Measurements from ENCODE around the gene GRK3.

The GRK3 gene

DNA sequence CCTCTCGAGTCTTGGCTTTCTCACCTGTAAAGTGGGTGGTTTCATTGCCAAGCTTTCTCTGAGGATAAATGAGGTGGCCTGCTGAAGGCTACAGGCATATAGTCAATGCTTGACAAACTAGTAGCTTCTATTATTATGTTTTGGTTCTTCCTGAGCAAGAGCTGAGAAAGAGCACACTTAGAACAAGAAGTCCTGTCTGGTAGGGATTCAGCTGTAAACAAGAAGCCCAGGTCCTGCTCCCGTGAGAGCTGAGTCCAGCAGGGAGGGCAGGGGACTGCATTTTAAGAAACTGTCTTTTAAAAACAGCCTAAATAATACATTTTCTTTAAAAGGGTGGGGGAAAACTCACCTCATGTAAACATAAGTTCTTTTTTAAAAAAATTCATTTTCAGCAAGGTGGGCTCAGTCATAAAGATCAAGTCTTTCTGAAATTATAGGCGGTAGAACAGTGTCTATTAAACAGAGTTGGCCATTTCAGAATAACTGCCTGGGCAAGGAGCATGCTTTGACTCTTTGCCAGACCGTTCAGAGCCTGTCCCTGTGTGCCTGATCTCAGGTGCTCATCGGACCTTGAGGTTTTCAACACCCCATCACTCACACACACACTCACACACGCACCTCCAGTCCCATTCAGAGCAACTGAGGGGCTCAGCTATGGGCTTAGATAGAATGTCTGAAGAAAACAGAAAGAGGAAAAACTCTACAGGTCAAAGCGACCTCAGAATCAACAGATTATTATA lies 148.4 kb downstream of the GRK3 start:
- H3K4me1 ChIP-seq (ENCODE audit: control insufficient read depth in 2 of 2, insufficient read depth in 1 of 2, low read depth in 1 of 2, low read length in 2 of 2): peaks cover 3 to 5% of the 10 kb centered on the region in 2 donors
- no peak overlapping the region for H2AFZ ChIP-seq (ENCODE audit: low read length)
- peaks cover 8 to 55% of the 10 kb centered on the region in 2 donors for H3K36me3 ChIP-seq (replicated peaks in 1 of 2; ENCODE audit: control insufficient read depth in 2 of 2, insufficient read depth in 2 of 2, low read length in 2 of 2)
- no peak for DNase-seq (ENCODE audit: low spot score)
- WGBS, 2 donors (ENCODE audit: extremely low coverage in 2 of 2, insufficient read length in 2 of 2, insufficient replicate concordance in 1 of 2): no CpG with 5 or more reads among the region's 7 CpGs
- peaks cover 0 to 1% of the 10 kb centered on the region in 2 donors for H3K9me3 ChIP-seq (replicated peaks in 1 of 2; ENCODE audit: control insufficient read depth in 2 of 2, insufficient read depth in 1 of 2, low read depth in 1 of 2, low read length in 2 of 2)
- no peak overlapping the region for H4K8ac ChIP-seq (ENCODE audit: low read depth, low read length)
- no peak overlapping the region for H3K23ac ChIP-seq (ENCODE audit: low read depth, low read length, poor library complexity)
- no peak overlapping the region for H2BK120ac ChIP-seq (ENCODE audit: low read depth, low read length)
- H3K4ac ChIP-seq (ENCODE audit: low read length): no peak overlapping the region
- no peak overlapping the region for H2AK5ac ChIP-seq (ENCODE audit: low read depth, low read length)
- no peak overlapping the region for H2BK12ac ChIP-seq (ENCODE audit: low read length)
- H3K79me1 ChIP-seq (ENCODE audit: low read depth, low read length): peaks cover 2% of the 10 kb centered on the region
- H2BK15ac ChIP-seq (ENCODE audit: low read length): no peak overlapping the region
- no peak overlapping the region for H3K27ac ChIP-seq (replicated peaks; ENCODE audit: low read length)
- no peak overlapping the region for H2BK5ac ChIP-seq (ENCODE audit: low read length)
- H3K18ac ChIP-seq (ENCODE audit: low read length): no peak overlapping the region
- no peak overlapping the region for H3K4me2 ChIP-seq (ENCODE audit: insufficient read depth, low read length, poor library complexity, severe bottlenecking)
- H3K4me3 ChIP-seq (ENCODE audit: low read length in 2 of 2): no peak overlapping the region
- no peak overlapping the region for H4K91ac ChIP-seq (ENCODE audit: low read depth, low read length, poor library complexity)
- H3K27me3 ChIP-seq (ENCODE audit: control insufficient read depth in 3 of 3, insufficient read depth in 3 of 3, low read depth in 1 of 3, low read length in 3 of 3): no peaks in the 10 kb centered on the region
- no peak overlapping the region for H3K14ac ChIP-seq (ENCODE audit: low read length)
- no peak overlapping the region for H3K9ac ChIP-seq (ENCODE audit: low read depth, low read length, poor library complexity)

DNA sequence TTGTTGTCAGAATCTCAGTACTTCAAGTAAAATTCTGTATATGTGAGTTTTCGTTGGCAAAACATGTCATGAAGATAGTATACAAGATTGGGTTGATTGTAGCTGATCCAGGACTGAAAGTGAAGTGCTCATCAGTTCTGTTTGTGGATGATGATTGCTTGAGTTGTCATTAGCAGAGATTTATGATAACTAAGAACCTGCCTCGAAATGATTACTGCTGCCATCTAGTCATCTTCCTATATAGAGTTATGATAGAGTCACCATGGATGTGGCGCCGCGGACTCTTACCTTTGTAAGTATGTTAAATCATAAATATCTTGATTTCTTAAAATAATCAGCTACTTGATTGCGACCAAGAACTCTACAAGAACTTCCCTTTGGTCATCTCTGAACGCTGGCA lies 149.6 kb downstream of the GRK3 start:
- no peak overlapping the region for H4K91ac ChIP-seq (ENCODE audit: low read depth, low read length, poor library complexity)
- H3K4me1 ChIP-seq (ENCODE audit: control insufficient read depth in 2 of 2, insufficient read depth in 1 of 2, low read depth in 1 of 2, low read length in 2 of 2): peaks cover 3 to 5% of the 10 kb centered on the region in 2 donors
- no peak overlapping the region for H3K4me3 ChIP-seq (ENCODE audit: low read length in 2 of 2)
- no CpG with 5 or more reads among the region's 7 CpGs for WGBS, 2 donors (ENCODE audit: extremely low coverage in 2 of 2, insufficient read length in 2 of 2, insufficient replicate concordance in 1 of 2)
- no peak for DNase-seq (ENCODE audit: low spot score)
- peaks cover 0 to 1% of the 10 kb centered on the region in 2 donors for H3K9me3 ChIP-seq (replicated peaks in 1 of 2; ENCODE audit: control insufficient read depth in 2 of 2, insufficient read depth in 1 of 2, low read depth in 1 of 2, low read length in 2 of 2)
- no peak overlapping the region for H2BK12ac ChIP-seq (ENCODE audit: low read length)
- no peak overlapping the region for H3K27ac ChIP-seq (replicated peaks; ENCODE audit: low read length)
- H2AFZ ChIP-seq (ENCODE audit: low read length): no peak overlapping the region
- H4K8ac ChIP-seq (ENCODE audit: low read depth, low read length): no peak overlapping the region
- H2BK15ac ChIP-seq (ENCODE audit: low read length): no peak overlapping the region
- H2AK5ac ChIP-seq (ENCODE audit: low read depth, low read length): no peak overlapping the region
- H3K4ac ChIP-seq (ENCODE audit: low read length): no peak overlapping the region
- no peaks in the 10 kb centered on the region for H3K27me3 ChIP-seq (ENCODE audit: control insufficient read depth in 3 of 3, insufficient read depth in 3 of 3, low read depth in 1 of 3, low read length in 3 of 3)
- H3K14ac ChIP-seq (ENCODE audit: low read length): no peak overlapping the region
- no peak overlapping the region for H3K23ac ChIP-seq (ENCODE audit: low read depth, low read length, poor library complexity)
- peaks cover 8 to 63% of the 10 kb centered on the region in 2 donors for H3K36me3 ChIP-seq (replicated peaks in 1 of 2; ENCODE audit: control insufficient read depth in 2 of 2, insufficient read depth in 2 of 2, low read length in 2 of 2)
- H2BK120ac ChIP-seq (ENCODE audit: low read depth, low read length): no peak overlapping the region
- H3K79me1 ChIP-seq (ENCODE audit: low read depth, low read length): no peaks in the 10 kb centered on the region
- H3K18ac ChIP-seq (ENCODE audit: low read length): no peak overlapping the region
- no peak overlapping the region for H3K4me2 ChIP-seq (ENCODE audit: insufficient read depth, low read length, poor library complexity, severe bottlenecking)
- no peak overlapping the region for H3K9ac ChIP-seq (ENCODE audit: low read depth, low read length, poor library complexity)
- no peak overlapping the region for H2BK5ac ChIP-seq (ENCODE audit: low read length)

GRCh38 chr22:25714739-25715138 lies 150.3 kb downstream of the GRK3 start:
- no peak overlapping the region for H3K4ac ChIP-seq (ENCODE audit: low read length)
- no peak overlapping the region for H2BK120ac ChIP-seq (ENCODE audit: low read depth, low read length)
- H3K4me3 ChIP-seq (ENCODE audit: low read length in 2 of 2): no peak overlapping the region
- H3K36me3 ChIP-seq (replicated peaks in 1 of 2; ENCODE audit: control insufficient read depth in 2 of 2, insufficient read depth in 2 of 2, low read length in 2 of 2): peaks cover 8 to 63% of the 10 kb centered on the region in 2 donors
- no peak overlapping the region for H2BK5ac ChIP-seq (ENCODE audit: low read length)
- no peak overlapping the region for H2AK5ac ChIP-seq (ENCODE audit: low read depth, low read length)
- no peak overlapping the region for H3K27ac ChIP-seq (replicated peaks; ENCODE audit: low read length)
- DNase-seq (ENCODE audit: low spot score): no peak
- no peak overlapping the region for H2AFZ ChIP-seq (ENCODE audit: low read length)
- H3K23ac ChIP-seq (ENCODE audit: low read depth, low read length, poor library complexity): no peak overlapping the region
- no peaks in the 10 kb centered on the region for H3K79me1 ChIP-seq (ENCODE audit: low read depth, low read length)
- no peak overlapping the region for H3K18ac ChIP-seq (ENCODE audit: low read length)
- no peak overlapping the region for H2BK15ac ChIP-seq (ENCODE audit: low read length)
- WGBS, 2 donors (ENCODE audit: extremely low coverage in 2 of 2, insufficient read length in 2 of 2, insufficient replicate concordance in 1 of 2): no CpG with 5 or more reads among the region's 6 CpGs
- no peak overlapping the region for H4K8ac ChIP-seq (ENCODE audit: low read depth, low read length)
- H3K9ac ChIP-seq (ENCODE audit: low read depth, low read length, poor library complexity): no peak overlapping the region
- no peaks in the 10 kb centered on the region for H3K27me3 ChIP-seq (ENCODE audit: control insufficient read depth in 3 of 3, insufficient read depth in 3 of 3, low read depth in 1 of 3, low read length in 3 of 3)
- H4K91ac ChIP-seq (ENCODE audit: low read depth, low read length, poor library complexity): no peak overlapping the region
- peaks cover 3 to 5% of the 10 kb centered on the region in 2 donors for H3K4me1 ChIP-seq (ENCODE audit: control insufficient read depth in 2 of 2, insufficient read depth in 1 of 2, low read depth in 1 of 2, low read length in 2 of 2)
- H2BK12ac ChIP-seq (ENCODE audit: low read length): no peak overlapping the region
- H3K4me2 ChIP-seq (ENCODE audit: insufficient read depth, low read length, poor library complexity, severe bottlenecking): no peak overlapping the region
- no peak overlapping the region for H3K14ac ChIP-seq (ENCODE audit: low read length)
- peaks cover 0 to 1% of the 10 kb centered on the region in 2 donors for H3K9me3 ChIP-seq (replicated peaks in 1 of 2; ENCODE audit: control insufficient read depth in 2 of 2, insufficient read depth in 1 of 2, low read depth in 1 of 2, low read length in 2 of 2)

- WGBS, 2 donors (ENCODE audit: extremely low coverage in 2 of 2, insufficient read length in 2 of 2, insufficient replicate concordance in 1 of 2): no CpG with 5 or more reads among the region's 10 CpGs
- no peak for DNase-seq (ENCODE audit: low spot score)
- H3K36me3 ChIP-seq (replicated peaks in 1 of 2; ENCODE audit: control insufficient read depth in 2 of 2, insufficient read depth in 2 of 2, low read length in 2 of 2): peaks cover 8 to 53% of the 10 kb centered on the region in 2 donors
Observed at GRCh38 chr22:25716637-25717036, 152.2 kb downstream of the GRK3 start.

More at GRCh38 chr22:25716637-25717036, 152.2 kb downstream of the GRK3 start:
- Histone ChIP-seq H3K14ac (ENCODE audit: low read length) (no peak overlapping the region), H2BK12ac (ENCODE audit: low read length) (no peak overlapping the region), H3K4ac (ENCODE audit: low read length) (no peak overlapping the region), H3K4me2 (ENCODE audit: insufficient read depth, low read length, poor library complexity, severe bottlenecking) (no peak overlapping the region), H2AFZ (ENCODE audit: low read length) (no peak overlapping the region), H3K23ac (ENCODE audit: low read depth, low read length, poor library complexity) (no peak overlapping the region), H3K4me1 (ENCODE audit: control insufficient read depth in 2 of 2, insufficient read depth in 1 of 2, low read depth in 1 of 2, low read length in 2 of 2) (peaks cover 0 to 5% of the 10 kb centered on the region in 2 donors), H3K27ac (replicated peaks; ENCODE audit: low read length) (no peak overlapping the region), H3K18ac (ENCODE audit: low read length) (no peak overlapping the region), H3K9me3 (replicated peaks in 1 of 2; ENCODE audit: control insufficient read depth in 2 of 2, insufficient read depth in 1 of 2, low read depth in 1 of 2, low read length in 2 of 2) (peaks cover 0 to 1% of the 10 kb centered on the region in 2 donors), H2BK120ac (ENCODE audit: low read depth, low read length) (no peak overlapping the region), H4K8ac (ENCODE audit: low read depth, low read length) (no peak overlapping the region), H3K4me3 (ENCODE audit: low read length in 2 of 2) (no peak overlapping the region), H2BK15ac (ENCODE audit: low read length) (no peak overlapping the region), H3K9ac (ENCODE audit: low read depth, low read length, poor library complexity) (no peak overlapping the region), H3K27me3 (ENCODE audit: control insufficient read depth in 3 of 3, insufficient read depth in 3 of 3, low read depth in 1 of 3, low read length in 3 of 3) (no peaks in the 10 kb centered on the region), H3K79me1 (ENCODE audit: low read depth, low read length) (no peaks in the 10 kb centered on the region), H4K91ac (ENCODE audit: low read depth, low read length, poor library complexity) (no peak overlapping the region), H2BK5ac (ENCODE audit: low read length) (no peak overlapping the region), H2AK5ac (ENCODE audit: low read depth, low read length) (no peak overlapping the region)

All from neuronal stem cell (in vitro differentiated cells).